HUES64 (cell line): Measurements from ENCODE around the gene DGKD.
"Not testable (repeated sequence)": the region's sequence is repeated elsewhere in the genome, so short reads cannot be mapped to it uniquely, and the experiment has no call there.

Experiments used
- H3K27ac ChIP-seq: 2 replicates; pipeline ENCODE4 v1.7.0; 2013; ENCODE audit warnings: low read depth, low read length, inconsistent platforms
- H3K27me3 ChIP-seq: 2 replicates; pipeline ENCODE4 v1.6.1; 2013; ENCODE audit warnings: mild to moderate bottlenecking, low read length; ENCODE audit not compliant: insufficient read depth
- H3K36me3 ChIP-seq: 2 replicates; pipeline ENCODE4 v1.6.1; 2013; ENCODE audit warnings: mild to moderate bottlenecking, low read length; ENCODE audit not compliant: insufficient read depth
- H3K4me1 ChIP-seq: 2 replicates; pipeline ENCODE4 v1.6.1; 2013; ENCODE audit warnings: mild to moderate bottlenecking, low read length, moderate library complexity; ENCODE audit not compliant: insufficient read depth
- H3K4me3 ChIP-seq: 2 replicates; pipeline ENCODE4 v1.5.1; 2013; ENCODE audit warnings: mild to moderate bottlenecking, low read length, moderate library complexity
- H3K9ac ChIP-seq: 2 replicates; pipeline ENCODE4 v1.6.1; 2013; ENCODE audit warnings: mild to moderate bottlenecking, low read depth, low read length
- H3K9me3 ChIP-seq: 2 replicates; pipeline ENCODE4 v1.6.1; 2013; ENCODE audit warnings: low read depth, low read length; ENCODE audit not compliant: insufficient read depth
- WGBS: fragments of 150-250, 120-280 bp; methylation state at CpG from one replicate; pipeline ENCODE4 v1.1.7; 2013; ENCODE audit warnings: missing lambda C conversion rate; 5-methylcytosine and 5-hydroxymethylcytosine counted together

Gene DGKD

GRCh38 chr2:233363744-233364235, 9.5 kb downstream of the DGKD start:
- Histone ChIP-seq H3K9me3 (no peaks in the 10 kb centered on the region), H3K4me1 (0 out of 2 replicates have a peak, but pooled peaks cover 1% of the 10 kb centered on the region), H3K36me3 (no peaks in the 10 kb centered on the region; the same call in 1 of the 2 replicates), H3K27me3 (no peaks in the 10 kb centered on the region), H3K9ac (no peak overlapping the region), H3K27ac (no peak overlapping the region), H3K4me3 (no peak overlapping the region)
- WGBS = 88% methylated on average over 5 of the region's 6 CpGs

DNA sequence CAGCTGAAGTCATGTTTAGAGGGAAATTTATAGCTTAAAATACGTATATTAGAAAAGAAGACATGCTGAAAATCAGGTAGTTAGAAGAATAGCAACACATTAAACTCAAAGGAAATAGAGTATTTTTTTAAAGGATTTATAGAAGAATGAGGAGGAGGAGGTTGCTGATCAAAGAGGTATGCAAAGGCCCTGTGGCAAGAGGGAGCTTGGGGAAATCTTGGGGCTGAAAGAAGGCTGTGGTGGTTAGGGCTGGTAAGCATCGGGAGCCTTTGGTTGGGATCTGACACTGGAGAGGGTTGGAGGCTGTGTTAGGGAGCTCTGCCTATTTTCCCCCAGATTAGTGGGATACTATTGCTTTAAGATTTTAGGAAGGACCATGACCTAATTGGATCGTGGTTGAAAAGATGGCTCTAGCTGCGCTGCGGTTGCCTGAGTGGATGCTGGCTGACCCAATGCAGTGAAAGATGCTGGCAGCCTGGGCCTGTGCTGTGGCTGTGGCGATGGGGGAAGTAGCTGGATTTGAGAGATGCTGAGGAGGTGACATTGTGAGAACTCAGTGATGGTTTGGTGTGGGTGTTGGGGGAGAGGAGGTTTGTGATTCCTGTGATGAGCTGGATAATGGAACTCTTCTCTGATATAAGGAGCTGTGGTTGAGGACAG, 11.7 kb downstream of the DGKD start:
- H3K27ac ChIP-seq = no peak overlapping the region
- 94% methylated on average over 6 of the region's 6 CpGs for WGBS
- H3K9ac ChIP-seq = no peak overlapping the region
- no peak overlapping the region for H3K4me3 ChIP-seq
- peaks cover 12% of the 10 kb centered on the region; the same call in 1 of the 2 replicates for H3K4me1 ChIP-seq
- no peaks in the 10 kb centered on the region for H3K27me3 ChIP-seq
- no peaks in the 10 kb centered on the region for H3K9me3 ChIP-seq
- no peaks in the 10 kb centered on the region; the same call in 1 of the 2 replicates for H3K36me3 ChIP-seq

DNA sequence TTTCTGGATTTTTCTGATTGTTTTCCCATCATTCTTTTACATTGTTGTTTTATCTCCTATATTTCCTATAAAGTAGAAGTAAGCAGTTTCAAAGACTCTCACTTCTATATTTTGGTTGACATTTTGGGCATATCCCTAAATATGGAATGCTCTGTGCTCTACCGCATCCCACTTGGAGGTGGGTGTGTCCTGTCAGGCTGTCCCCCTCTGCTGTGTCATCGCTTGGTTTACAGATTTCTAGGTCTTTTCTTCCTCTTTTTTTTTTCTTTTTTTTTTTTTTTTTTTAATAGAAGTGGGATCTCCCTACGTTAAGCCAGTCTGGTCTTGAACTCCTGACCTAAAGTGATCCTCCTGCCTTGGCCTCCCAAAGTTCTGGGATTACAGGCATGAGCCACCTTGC, 13.3 kb downstream of the DGKD start:
- 96% methylated on average over 3 of the region's 3 CpGs for WGBS
- Histone ChIP-seq H3K36me3 (peaks cover 3% of the 10 kb centered on the region; the same call in 1 of the 2 replicates), H3K9me3 (no peaks in the 10 kb centered on the region), H3K4me1 (peaks cover 12% of the 10 kb centered on the region; the same call in 1 of the 2 replicates), H3K27ac (no peak overlapping the region), H3K4me3 (no peak overlapping the region), H3K9ac (no peak overlapping the region), H3K27me3 (no peaks in the 10 kb centered on the region)

- Histone ChIP-seq H3K4me1 (peaks cover 12% of the 10 kb centered on the region; the same call in 1 of the 2 replicates), H3K36me3 (peaks cover 3% of the 10 kb centered on the region; the same call in 1 of the 2 replicates), H3K9me3 (no peaks in the 10 kb centered on the region), H3K9ac (no peak overlapping the region), H3K27ac (no peak overlapping the region), H3K27me3 (no peaks in the 10 kb centered on the region), H3K4me3 (no peak overlapping the region)
- 93% methylated on average over 5 of the region's 5 CpGs for WGBS
These were observed 14.5 kb downstream of the DGKD start for GRCh38 chr2:233368756-233369155.

- Histone ChIP-seq H3K27ac (no peak overlapping the region), H3K36me3 (peaks cover 3% of the 10 kb centered on the region; the same call in 1 of the 2 replicates), H3K9me3 (no peaks in the 10 kb centered on the region), H3K9ac (no peak overlapping the region), H3K4me1 (peaks cover 12% of the 10 kb centered on the region; the same call in 1 of the 2 replicates), H3K4me3 (no peak overlapping the region), H3K27me3 (no peaks in the 10 kb centered on the region)
- 94% methylated on average over 8 of the region's 8 CpGs for WGBS
These were observed 15.2 kb downstream of the DGKD start for GRCh38 chr2:233369462-233369861.

DNA sequence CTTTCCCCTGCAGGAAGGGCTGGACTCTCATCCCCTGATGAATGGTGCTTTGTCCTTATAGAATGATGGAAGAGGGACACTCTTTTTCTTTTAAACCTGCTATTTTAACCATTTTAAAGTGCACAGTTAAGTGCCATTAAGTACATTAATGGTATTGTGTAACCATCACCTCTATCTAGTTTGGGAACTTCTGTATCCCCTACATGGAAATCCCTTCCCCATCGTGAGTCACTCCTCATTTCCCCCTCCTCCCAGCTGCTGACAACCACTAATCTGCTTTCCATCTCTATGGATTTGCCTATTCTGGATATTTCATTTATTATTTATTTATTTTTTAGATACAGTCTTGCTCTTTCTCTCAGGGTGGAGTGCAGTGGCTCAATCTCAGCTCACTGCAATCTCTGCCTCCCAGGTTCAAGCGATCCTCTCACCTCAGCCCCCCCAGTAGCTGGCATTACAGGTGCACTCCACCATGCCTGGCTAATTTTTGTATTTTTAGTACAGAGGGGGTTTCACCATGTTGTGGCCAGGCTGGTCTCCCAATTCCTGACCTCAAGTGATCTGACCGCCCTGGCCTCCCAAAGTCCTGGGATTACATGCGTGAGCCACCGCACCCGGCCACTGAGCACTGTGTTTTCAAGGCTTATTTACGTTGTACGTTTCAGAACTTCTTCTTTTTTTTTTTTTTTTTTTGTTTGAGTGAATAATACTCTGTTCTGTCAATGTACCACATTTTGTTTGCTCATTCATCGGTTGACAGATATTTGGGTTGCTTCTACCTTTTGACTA, 15.8 kb downstream of the DGKD start:
- 93% methylated on average over 7 of the region's 9 CpGs for WGBS
- no peaks in the 10 kb centered on the region for H3K9me3 ChIP-seq
- no peak overlapping the region for H3K27ac ChIP-seq
- no peak overlapping the region for H3K4me3 ChIP-seq
- peaks cover 3% of the 10 kb centered on the region; the same call in 1 of the 2 replicates for H3K36me3 ChIP-seq
- H3K4me1 ChIP-seq = peaks cover 12% of the 10 kb centered on the region; the same call in 1 of the 2 replicates
- H3K9ac ChIP-seq = no peak overlapping the region
- no peaks in the 10 kb centered on the region for H3K27me3 ChIP-seq

DNA sequence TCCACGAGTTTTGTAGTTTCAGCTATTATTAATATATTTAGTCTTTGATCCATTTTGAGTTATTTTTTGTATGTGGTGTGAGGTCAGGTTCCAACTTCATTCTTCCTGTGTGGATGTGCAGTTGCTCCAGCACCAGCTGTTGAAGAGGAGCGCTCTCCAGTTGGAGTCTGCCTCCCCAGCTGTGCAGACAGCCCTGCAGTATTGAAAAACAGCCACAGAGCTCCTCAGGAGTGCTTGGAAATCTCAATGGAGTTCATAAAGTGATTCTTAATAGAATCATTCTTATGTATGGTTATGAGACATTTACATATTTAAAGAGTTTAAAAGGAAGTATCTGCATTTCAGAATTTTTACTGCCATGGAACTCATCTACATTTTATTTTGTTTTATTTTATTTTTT, 17.3 kb downstream of the DGKD start:
- 87% methylated on average over 1 of the region's 2 CpGs for WGBS
- no peak overlapping the region for H3K9ac ChIP-seq
- no peaks in the 10 kb centered on the region for H3K27me3 ChIP-seq
- no peaks in the 10 kb centered on the region for H3K9me3 ChIP-seq
- no peak overlapping the region for H3K4me3 ChIP-seq
- H3K4me1 ChIP-seq = peaks cover 12% of the 10 kb centered on the region; the same call in 1 of the 2 replicates
- no peak overlapping the region for H3K27ac ChIP-seq
- peaks cover 3% of the 10 kb centered on the region; the same call in 1 of the 2 replicates for H3K36me3 ChIP-seq

- Histone ChIP-seq H3K27ac (no peak overlapping the region), H3K27me3 (no peaks in the 10 kb centered on the region), H3K36me3 (peaks cover 3% of the 10 kb centered on the region; the same call in 1 of the 2 replicates), H3K4me3 (no peak overlapping the region), H3K9ac (no peak overlapping the region), H3K4me1 (peaks cover 12% of the 10 kb centered on the region; the same call in 1 of the 2 replicates), H3K9me3 (no peaks in the 10 kb centered on the region)
- 97% methylated on average over 8 of the region's 8 CpGs for WGBS
These were observed 18.6 kb downstream of the DGKD start for GRCh38 chr2:233372855-233373254.

DNA sequence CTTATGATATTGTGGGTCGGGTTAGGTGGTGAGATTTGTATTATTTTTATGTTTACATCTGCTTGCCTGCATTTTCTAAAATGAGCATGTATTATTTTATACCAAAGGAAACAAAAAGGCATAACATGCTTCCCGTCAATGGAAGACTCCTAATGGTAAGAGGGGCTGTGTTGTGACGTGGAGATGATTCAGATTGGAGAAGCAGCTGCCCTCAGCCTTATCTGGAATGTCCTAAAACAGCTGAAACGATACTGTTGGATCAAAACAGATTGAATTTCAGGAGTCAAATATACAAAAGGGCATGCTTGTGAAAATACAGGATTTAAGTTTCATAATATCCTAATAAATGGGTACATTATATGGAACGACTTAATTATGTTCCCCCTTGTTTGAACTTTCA, 19.0 kb downstream of the DGKD start:
- no peak overlapping the region for H3K4me3 ChIP-seq
- 85% methylated on average over 4 of the region's 5 CpGs for WGBS
- no peaks in the 10 kb centered on the region for H3K9me3 ChIP-seq
- no peaks in the 10 kb centered on the region for H3K27me3 ChIP-seq
- peaks cover 12% of the 10 kb centered on the region; the same call in 1 of the 2 replicates for H3K4me1 ChIP-seq
- H3K36me3 ChIP-seq = peaks cover 3% of the 10 kb centered on the region; the same call in 1 of the 2 replicates
- no peak overlapping the region for H3K9ac ChIP-seq
- no peak overlapping the region for H3K27ac ChIP-seq

- H3K9ac ChIP-seq, H3K4me3 ChIP-seq: not testable (repeated sequence)
These were observed 20.5 kb downstream of the DGKD start for GRCh38 chr2:233374776-233375175.

More at GRCh38 chr2:233374776-233375175, 20.5 kb downstream of the DGKD start:
- not testable (repeated sequence) for H3K9me3 ChIP-seq, H3K36me3 ChIP-seq, H3K27me3 ChIP-seq, H3K4me1 ChIP-seq, H3K27ac ChIP-seq
- 94% methylated on average over 11 of the region's 11 CpGs for WGBS
